Fibroblast of skin of left quadriceps (primary cell): ENCODE results near the gene ADIPOR2.
A peak's percentile ranks its signal among the peaks of the same experiment; 100 is the strongest.

Experiments
- DNase-seq, 2 experiments: peaks; one replicate each; pipeline ENCODE4 v3.0.0-alpha.2; 2013; ENCODE audit warnings: low read depth in 2 of 2

ADIPOR2 gene, protein sequence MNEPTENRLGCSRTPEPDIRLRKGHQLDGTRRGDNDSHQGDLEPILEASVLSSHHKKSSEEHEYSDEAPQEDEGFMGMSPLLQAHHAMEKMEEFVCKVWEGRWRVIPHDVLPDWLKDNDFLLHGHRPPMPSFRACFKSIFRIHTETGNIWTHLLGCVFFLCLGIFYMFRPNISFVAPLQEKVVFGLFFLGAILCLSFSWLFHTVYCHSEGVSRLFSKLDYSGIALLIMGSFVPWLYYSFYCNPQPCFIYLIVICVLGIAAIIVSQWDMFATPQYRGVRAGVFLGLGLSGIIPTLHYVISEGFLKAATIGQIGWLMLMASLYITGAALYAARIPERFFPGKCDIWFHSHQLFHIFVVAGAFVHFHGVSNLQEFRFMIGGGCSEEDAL

DNA sequence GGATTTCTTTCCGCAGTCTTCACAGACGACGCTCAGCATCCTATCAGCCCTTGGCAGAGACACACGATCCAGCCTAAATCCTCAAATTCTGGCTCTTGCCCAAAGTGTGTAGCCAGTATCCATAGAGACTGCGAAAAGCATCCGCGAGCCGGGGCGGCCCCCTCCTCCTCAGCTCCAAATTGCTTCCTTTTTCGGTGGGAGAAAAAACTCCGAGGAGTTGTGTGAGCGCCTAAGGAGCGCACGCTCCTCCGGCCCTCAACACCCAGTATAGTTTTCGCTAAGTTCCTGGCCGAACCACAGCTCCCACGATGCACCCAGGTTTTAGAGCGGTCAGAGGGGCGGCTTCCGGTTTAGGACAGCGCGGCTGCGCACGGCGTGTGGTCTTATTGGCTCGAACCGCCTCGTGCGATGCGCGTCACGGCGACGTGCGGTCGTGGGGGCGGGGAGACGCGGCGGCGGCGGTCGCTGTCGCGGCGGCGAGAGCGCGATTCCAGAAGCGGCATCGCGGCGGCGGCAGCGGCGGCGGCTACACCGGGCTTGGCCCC lies at the start of gene ADIPOR2:
Gene ADIPOR2, plus strand, starts transcription at position 493 of the 545 bp plus-strand sequence. CDS start 63,274 bp downstream, outside the sequence.
- DNase-seq = peak; percentile 95

DNA sequence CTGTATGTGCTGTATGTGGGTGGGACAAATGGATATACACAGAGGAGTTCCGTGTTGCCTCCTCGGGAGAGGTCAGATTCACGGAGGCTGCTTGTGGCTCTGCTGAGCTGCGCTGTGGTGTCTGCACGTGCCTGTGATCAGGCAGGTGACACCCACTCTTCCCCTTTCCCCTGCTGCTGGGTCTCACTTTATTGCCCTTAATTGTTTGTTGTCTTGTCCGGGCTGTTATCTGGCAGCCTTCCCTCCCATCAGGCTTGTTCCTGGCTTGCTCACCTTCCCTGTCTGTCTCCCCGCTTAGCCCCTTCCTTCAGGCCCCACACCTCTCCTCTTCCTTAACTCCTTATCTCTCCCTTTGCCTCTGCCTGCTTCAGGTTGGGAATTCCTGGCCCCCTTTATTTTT lies 48.4 kb upstream of the ADIPOR2 start:
- no peak for DNase-seq

DNA sequence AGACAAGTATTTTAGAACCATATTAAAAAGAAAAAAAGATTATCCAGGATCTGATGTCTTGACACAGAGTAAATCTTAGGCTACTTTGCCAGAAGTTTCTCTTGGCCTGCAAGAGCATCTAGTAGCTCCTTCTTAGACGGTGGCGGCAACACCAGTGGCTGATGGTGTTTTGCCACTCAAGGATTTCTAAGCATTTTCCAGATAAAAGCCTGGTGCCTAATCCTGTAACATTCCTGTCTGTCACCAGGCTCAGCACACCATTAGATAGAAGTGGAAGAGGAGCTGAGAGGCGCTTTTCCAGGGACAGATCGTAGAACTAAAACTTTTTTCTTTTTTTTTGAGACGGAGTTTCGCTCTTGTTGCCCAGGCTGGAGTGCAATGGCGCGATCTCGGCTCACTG lies 47.8 kb upstream of the ADIPOR2 start:
- DNase-seq = no peak

- no peak for DNase-seq
These were observed 46.9 kb upstream of the ADIPOR2 start for GRCh38 chr12:1643905-1644533.

DNA sequence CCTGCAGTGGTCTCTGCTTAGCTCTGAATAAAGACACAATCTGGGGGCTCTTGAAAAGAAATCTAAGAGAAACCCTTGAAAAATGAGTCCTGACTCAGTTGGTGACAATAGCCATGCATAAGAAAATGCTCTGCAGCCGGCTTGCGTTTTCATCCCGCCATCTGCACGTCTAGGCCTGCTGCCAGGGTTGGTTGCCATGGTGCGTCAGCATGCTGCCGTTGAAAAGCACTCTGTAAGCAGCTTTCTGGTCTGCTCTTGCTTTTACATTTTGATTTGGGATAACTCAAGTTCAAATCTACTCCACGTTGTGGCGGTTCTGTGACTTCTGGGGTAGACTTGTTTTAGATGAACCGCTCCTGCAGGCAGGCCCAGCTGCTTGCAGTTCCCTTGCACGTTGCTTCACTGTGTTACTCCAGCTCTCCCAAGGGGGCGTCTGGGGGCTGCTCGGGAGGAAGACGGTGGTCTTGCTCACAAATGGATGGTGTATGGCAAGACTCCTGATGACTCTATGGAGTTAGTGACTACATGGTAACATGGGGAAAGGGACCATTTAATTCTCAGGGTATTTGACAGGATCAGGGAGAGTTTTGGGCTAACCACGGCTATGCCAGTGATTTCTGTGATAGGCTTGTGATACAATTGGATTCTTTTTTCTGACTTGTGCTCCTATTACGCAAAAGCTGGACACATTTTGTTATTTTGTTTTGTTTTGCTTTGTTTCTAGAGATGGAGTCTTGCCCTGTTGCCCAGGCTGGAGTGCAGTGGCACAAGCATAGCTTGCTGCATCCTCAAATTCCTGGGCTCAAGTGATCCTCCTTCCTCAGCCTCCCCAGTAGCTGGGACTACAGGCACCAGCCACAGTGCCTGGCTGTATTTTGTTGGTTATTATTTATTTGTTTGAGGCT lies 46.1 kb upstream of the ADIPOR2 start:
- peak; percentile 54 to 59 for DNase-seq

DNA sequence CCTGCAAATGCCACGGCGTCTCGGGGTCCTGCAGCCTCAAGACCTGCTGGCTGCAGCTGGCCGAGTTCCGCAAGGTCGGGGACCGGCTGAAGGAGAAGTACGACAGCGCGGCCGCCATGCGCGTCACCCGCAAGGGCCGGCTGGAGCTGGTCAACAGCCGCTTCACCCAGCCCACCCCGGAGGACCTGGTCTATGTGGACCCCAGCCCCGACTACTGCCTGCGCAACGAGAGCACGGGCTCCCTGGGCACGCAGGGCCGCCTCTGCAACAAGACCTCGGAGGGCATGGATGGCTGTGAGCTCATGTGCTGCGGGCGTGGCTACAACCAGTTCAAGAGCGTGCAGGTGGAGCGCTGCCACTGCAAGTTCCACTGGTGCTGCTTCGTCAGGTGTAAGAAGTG lies 45.1 kb upstream of the ADIPOR2 start:
- DNase-seq = no peak

DNA sequence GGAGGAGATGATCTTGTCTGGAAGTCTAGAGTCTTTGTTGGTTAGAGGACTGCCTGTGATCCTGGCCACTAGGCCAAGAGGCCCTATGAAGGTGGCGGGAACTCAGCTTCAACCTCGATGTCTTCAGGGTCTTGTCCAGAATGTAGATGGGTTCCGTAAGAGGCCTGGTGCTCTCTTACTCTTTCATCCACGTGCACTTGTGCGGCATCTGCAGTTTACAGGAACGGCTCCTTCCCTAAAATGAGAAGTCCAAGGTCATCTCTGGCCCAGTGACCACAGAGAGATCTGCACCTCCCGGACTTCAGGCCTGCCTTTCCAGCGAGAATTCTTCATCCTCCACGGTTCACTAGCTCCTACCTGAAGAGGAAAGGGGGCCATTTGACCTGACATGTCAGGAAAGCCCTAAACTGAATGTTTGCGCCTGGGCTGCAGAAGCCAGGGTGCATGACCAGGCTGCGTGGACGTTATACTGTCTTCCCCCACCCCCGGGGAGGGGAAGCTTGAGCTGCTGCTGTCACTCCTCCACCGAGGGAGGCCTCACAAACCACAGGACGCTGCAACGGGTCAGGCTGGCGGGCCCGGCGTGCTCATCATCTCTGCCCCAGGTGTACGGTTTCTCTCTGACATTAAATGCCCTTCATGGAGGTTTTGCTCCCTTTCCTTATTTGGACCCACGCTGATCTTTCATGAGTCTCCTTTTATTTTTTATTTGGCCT lies 44.1 kb upstream of the ADIPOR2 start:
- no peak for DNase-seq

GRCh38 chr12:1647285-1647669 lies 43.6 kb upstream of the ADIPOR2 start:
- no peak for DNase-seq

DNA sequence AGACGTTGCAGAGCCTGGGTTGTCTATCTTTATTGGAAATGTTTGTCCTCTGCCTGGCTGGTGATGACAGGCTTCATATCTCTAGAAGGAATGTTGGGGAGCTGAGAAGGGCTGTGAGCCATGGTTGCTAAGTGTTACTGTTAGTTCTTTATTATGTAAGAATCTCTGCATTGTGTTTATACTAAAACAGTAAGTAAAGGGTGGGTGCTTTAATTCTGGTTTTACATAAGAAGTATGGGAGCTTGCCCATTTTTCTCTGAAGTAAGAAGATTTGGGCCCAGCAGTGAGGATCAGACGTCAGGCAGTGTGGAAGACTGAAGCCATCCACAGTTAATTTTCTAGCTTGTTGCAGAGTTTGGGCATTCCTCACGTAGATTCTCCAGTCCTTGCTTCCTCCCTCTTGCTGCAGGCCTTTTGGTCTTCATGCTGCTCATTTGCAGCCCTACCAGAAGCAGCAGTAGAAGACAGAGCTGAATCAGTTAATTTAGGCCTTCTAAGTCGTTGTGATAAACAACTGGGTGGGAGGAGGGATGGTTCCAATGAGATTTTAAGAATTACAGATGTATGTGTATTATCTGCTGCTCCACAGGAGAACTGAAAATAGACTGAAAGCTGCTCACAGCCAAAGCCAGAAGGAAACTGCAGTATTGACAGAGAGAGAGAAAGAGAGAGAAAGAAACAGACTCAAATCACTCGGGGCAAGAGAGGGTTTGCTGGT lies 40.5 kb upstream of the ADIPOR2 start:
- DNase-seq = peak; percentile 43 to 46

DNA sequence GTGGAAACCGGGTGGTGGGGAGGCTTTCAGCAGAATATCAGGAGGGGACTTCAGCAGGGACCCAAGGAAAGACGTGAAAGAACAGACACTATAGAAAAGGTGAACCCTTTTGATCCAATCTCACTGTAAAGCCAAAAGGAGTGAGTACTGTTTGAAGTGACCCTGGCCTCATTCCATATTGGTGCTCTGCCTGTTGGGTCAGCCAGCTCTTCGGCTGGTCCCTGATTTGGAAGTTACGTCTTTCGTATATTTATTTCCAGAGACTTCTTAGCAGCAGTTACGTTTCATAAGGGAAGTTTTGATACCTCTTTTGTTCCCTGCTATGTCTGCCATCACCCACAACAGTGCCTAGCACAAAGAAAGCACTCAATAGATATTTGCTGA lies 39.9 kb upstream of the ADIPOR2 start:
- DNase-seq = no peak

- DNase-seq = no peak
These were observed 38.9 kb upstream of the ADIPOR2 start for GRCh38 chr12:1651946-1652345.

GRCh38 chr12:1655225-1655788 lies 35.6 kb upstream of the ADIPOR2 start:
- no peak for DNase-seq

- DNase-seq = no peak
These were observed 34.0 kb upstream of the ADIPOR2 start for GRCh38 chr12:1656902-1657301.

GRCh38 chr12:1657688-1658087 lies 33.2 kb upstream of the ADIPOR2 start:
- no peak for DNase-seq

DNA sequence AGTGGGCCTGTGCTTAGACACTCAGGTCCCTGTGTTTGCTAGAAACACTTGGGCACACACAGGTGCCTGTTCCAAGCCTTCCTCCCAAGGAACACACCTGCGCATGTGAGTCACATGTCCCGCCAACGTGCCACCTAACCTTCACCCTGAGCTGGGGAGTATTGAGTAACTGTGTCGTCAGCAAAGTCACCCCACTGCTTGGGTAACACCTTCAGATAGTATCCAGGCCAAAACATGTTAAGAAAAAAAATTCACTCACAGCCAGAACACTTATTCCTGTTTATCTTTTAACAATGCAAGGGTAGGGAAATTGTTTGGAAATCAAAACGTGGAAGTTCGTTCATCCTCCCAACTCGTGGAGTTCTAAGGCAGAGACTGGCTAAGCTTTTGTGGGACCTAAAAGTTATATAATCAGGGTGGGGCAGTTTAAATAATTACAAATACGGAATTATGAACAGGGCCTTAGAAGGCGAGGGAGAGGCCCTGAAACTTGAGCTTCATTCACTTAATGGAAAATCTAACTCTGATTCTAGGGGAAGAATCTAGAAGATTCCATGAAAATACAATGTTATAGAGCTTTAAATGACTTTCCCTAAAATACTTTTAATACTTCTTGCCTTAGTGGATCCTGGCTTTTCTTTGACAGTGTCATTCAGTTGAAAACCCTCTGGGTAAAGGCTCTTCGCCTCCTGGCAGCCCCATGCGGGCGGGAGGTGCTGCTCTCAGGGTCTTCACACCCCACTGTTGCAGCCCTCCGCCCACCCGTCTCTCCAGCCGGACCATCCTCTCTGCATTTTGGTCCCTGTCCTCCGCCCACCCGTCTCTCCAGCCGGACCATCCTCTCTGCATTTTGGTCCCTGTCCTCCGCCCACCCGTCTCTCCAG lies 30.3 kb upstream of the ADIPOR2 start:
- DNase-seq = no peak

DNA sequence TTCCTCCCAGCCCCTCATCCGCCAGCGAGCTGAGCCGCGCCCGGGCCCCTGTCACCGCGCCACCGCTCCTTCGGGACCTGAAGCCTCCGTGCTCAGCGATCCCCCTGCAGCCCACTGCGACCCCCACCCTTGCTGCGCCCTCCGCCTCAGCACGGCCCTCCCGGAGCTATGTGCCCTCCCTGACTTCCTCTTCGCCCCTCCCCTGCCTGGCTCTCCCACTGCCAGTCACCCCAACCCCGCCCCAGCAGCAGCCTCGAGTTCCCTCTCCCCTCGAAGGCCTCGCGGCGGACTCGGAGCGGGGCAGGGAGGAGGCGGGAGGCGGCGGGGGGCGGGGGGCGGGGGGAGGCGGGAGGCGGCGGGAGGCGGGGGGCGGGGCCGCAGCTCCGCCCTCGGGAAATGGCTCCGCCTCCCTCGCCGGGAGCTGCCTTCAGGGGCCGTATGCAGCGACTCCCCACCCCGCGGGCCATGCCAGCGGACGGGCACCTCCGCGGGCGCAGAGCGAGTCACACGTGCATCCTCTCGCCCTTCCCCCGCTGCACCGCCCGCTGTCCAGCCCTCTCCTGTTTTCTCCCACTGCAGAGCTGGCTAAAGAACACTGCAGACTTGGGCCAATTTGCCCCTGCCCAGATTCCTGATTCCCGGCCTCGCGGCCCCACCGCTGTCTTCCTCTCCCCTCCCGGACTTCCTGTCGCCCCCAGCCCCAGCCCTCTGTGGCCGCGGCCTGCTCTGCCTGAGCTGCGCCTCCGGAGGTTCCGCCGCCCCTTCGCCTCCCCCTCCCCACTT lies 29.1 kb upstream of the ADIPOR2 start:
- peak; percentile 73 to 76 for DNase-seq

- DNase-seq = peak in 1 of 2 experiments; percentile 10
These were observed 28.0 kb upstream of the ADIPOR2 start for GRCh38 chr12:1662761-1663439.
